NCI-H128 (cell line): ENCODE measurements around the gene FRS2.
"Not testable (repeated sequence)": the region's sequence is repeated elsewhere in the genome, so short reads cannot be mapped to it uniquely, and the experiment has no call there.

Experiments
- DNase-seq: peaks from one replicate; lab custom pipeline; 2025; ENCODE audit not compliant: unreplicated experiment; lab: John Stamatoyannopoulos, UW

FRS2 gene, protein sequence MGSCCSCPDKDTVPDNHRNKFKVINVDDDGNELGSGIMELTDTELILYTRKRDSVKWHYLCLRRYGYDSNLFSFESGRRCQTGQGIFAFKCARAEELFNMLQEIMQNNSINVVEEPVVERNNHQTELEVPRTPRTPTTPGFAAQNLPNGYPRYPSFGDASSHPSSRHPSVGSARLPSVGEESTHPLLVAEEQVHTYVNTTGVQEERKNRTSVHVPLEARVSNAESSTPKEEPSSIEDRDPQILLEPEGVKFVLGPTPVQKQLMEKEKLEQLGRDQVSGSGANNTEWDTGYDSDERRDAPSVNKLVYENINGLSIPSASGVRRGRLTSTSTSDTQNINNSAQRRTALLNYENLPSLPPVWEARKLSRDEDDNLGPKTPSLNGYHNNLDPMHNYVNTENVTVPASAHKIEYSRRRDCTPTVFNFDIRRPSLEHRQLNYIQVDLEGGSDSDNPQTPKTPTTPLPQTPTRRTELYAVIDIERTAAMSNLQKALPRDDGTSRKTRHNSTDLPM

DNA sequence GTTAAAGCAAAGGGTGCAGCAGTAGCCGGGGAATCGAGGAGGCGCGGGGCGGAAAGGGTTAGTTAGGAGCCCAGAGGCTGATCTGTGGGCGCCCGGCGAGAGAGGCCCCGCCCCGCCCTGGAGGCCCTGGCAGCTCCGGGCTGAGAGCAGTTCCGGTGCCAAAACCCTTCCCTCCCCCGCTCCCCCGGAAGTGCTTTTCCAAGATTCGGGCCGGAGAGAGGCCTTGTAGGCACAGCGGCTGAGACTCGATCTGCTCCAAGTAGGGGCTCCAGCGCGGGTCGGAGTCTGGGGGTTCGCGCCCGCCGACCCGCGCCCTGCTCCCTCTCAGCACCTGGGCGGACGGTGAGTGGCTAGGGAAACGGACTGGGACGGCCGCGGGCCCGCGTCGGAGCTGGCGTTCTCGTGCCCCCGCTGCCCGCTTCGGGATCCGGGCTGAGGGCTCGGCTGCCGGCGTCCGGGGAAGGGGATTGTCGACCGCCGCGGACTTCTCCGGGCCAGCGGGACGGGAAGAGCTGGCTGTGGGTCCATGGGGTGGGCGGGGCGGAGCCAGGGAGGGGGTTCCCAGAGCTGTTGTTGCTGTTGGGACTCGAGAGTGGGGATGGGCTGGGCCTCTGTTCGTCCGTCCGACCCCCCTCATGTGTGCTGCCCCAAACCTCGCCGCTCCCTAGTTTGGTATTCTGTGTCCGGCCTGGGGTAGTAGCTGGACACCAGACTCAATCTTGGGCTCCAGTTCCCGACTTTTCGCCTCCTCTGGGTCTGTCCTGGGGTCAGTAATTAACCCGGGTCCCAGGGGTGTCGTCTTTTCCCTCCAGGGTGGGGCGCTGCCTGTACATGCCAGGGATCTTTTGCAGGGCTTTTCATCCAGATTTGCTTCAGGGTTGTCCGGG is at the start of gene FRS2:
FRS2 (plus strand) TSS at position 200 of the 887 bp plus-strand sequence. CDS start 98,643 bp downstream, outside the sequence.
- peak; percentile 80 for DNase-seq

- no peak for DNase-seq
Observed at GRCh38 chr12:69421548-69421947, 48.6 kb upstream of the FRS2 start.

GRCh38 chr12:69423037-69423905 is 46.9 kb upstream of the FRS2 start:
- no peak for DNase-seq

GRCh38 chr12:69425417-69425816 is 44.8 kb upstream of the FRS2 start:
- DNase-seq = no peak

GRCh38 chr12:69428351-69429073 is 41.7 kb upstream of the FRS2 start:
- no peak for DNase-seq

- no peak for DNase-seq
Observed at GRCh38 chr12:69430942-69431590, 39.1 kb upstream of the FRS2 start.

DNA sequence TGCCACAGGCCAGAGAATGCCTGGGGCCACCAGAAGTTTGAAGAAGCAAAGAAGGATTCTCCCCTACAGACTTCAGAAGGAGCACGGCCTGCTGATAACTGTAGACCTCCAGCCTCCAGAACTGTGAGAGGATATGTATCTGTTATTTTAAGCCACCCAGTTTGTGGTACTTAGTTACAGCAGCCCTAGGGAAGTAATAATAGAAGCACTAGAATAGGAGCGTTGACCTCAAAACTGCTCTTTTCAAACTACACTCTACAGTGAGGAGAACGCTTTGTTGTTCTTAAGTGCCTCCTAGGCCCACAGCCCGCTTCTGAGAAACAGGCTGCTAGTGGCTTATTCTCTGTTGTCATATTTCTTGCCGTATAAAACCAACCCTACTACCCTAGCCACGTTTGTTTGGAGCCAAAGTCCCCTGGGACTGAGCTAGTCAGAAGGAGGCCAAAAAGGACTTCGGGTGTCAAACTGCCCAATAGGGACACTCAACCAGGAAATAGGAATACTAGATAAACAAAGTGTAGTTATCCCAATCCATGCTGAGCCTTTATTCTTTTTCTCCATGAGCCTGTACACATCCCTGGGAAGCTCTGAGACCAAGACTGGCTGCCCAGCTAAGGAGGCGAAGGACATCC is 38.5 kb upstream of the FRS2 start:
- no peak for DNase-seq

DNA sequence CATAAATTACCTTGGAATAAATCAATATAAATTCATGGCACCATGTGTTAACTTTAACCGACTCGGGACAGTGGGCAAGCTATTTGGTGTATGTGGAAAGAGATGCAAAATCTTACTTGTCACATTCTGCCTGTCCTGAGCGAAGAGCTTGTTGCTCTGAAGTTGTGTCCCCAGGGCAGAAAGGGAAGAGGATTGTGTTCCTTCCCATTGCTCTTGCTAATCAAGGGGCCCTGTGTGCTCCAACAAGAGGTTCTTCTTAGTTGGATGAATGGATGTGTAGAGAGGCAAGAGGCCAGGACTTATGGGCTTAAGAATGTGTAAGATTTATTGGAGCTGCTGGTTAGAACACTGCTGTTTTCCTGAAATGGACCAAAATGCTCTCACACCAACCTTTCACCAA is 36.5 kb upstream of the FRS2 start:
- no peak for DNase-seq

- DNase-seq = no peak
Observed at GRCh38 chr12:69435644-69436043, 34.5 kb upstream of the FRS2 start.

DNA sequence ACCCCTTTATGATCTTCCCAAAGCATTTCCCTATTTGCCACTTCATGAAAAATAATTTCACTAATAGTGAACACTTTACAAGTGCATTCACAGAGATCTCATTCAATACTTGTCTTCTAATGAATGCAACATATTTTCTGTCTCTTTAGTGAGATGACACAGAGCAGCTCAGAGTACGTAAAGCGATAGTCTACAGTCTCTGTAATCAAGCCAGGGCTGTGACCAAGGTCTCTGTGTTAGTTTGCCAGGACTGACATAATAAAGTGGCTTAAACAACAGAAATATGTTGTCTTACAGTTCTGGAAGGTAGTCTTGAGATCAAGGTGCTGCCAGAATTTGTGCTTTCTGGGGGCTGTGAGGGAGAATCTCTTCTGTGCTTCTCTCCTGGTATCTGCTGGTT is 33.1 kb upstream of the FRS2 start:
- DNase-seq = no peak

GRCh38 chr12:69438539-69438938 is 31.6 kb upstream of the FRS2 start:
- DNase-seq = no peak

- DNase-seq = no peak
Observed at GRCh38 chr12:69440016-69440415, 30.2 kb upstream of the FRS2 start.

DNA sequence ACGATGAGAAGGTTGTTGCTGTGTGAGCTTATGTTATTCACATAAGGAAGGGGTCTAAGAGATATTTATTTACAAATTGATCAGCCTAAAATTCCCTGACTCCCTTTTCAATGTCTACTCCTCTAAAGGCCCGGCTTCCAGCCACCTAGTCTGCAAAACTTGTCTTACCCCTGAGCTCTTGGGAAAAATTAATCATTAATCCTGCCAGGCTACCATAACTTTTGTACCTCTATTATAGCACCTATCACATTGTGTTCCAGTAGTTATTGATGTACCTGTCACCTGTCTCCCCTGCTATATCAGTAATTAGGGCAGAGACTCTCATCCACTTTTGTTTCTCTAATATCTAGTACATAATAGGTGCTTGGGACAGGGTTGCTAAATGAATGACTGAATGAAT is 29.3 kb upstream of the FRS2 start:
- DNase-seq = no peak

DNA sequence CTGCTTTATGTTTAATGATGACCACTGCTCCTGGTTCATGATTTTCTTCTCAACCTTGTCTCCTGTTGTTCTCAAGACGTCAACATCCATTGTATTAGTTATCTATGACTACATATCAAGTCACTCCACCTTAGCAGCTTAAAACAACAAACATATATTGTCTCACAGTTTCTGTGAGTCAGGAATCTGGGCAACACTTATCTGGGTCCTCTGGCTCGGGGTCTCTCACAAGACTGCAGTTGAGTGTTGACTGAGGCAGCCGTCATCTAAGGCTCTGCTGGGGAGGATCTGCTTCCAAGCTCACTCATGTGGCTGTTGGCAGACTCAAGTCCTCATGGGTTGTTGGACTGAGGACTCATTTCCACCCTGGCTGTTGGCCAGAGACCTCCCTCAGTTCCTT is 27.3 kb upstream of the FRS2 start:
- no peak for DNase-seq

DNA sequence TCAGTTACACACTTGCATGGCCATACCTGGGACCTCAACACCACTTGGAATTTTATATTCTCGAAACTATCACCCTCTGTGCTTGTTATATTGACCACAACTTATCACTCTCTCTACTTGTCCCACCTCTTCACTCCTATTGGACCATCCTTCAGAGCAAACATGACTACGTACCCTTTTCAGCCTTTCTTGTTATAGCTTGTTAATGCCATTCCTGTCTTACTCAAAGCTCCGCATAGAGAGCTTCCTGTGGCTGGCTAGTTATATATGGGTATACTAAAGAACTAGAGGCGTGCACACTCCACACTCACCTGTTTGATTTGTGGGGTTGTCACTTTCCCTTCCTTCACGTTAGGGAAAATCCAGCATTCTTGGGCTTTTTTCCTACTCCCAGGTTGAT is 26.3 kb upstream of the FRS2 start:
- no peak for DNase-seq

DNA sequence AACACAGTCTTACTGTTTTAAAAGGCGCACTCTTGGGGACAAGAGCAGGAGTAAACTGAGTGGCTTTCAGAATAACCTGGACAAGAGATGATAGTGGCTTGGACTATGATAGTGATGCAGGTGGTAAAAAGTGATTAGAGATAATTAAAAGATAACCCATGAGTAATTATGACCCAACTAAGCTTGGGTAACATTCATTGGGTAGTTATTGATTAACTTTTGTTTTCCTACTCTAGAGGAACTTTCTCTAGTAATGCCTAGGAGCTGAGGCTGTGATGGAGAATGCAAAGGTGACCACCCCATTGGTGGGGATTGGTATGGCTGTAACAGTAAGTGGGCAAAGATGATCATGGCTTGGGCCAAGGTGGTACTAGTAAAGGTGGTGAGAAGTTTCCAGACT is 22.3 kb upstream of the FRS2 start:
- DNase-seq = no peak

DNA sequence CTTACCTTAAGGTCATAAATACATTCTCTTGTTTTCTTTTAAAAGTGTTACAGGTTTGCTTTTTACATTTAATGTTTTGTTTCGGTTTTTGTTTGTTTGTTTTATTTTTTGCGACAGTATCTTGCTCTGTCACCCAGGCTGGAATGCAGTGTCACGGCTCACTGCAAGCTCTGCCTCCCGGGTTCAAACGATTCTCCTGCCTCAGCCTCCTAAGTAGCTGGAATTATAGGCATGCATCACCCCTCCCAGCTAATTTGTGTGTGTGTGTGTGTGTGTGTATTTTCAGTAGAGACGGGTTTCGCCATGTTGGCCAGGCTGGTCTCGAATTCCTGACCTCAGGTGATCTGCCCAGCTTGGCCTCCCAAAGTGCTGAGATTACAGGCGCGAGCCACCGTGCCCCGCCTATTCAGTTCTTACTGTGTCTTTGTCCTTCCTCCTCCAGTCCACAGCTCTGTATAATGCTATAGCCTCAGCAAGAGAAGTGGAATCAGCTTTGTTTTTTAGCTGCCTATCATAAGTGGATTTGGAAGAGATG is 17.5 kb upstream of the FRS2 start:
- not testable (repeated sequence) for DNase-seq

- DNase-seq = no peak
Observed at GRCh38 chr12:69456239-69456638, 13.9 kb upstream of the FRS2 start.

DNA sequence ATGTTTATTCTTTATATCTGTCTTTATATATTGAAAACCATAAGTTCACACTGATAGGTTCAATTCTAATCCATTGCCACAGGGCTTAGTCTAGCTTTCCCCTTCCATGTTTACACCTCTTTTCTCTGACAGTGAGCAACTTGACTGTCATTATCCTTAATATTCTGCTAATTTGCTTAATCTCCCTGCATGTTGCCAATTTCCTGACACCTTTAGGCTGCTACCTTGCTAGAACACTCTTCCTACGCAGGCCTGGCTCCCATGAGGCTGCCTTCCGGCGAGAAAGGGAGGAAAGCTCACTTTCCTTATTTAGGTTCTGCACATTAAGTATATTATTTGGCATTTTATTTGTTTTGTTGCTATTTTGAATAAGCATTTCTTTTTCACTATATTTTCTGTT is 12.8 kb upstream of the FRS2 start:
- DNase-seq = no peak
